ENCODE results near the gene RNF2. TPM values are rescaled to one million over a fixed set of nuclear protein-coding genes. Genes with fewer than 3 reads are reported as not detected.
A peak's percentile ranks its signal among the peaks of the same experiment; 100 is the strongest.
"Not testable (repeated sequence)": the region's sequence is repeated elsewhere in the genome, so short reads cannot be mapped to it uniquely, and the experiment has no call there.

The RNF2 gene
- total RNA-seq (19.3 TPM), polyA plus RNA-seq (9.8 TPM)
- long read RNA-seq, donor 1, partial matches to known transcripts, result 0 of 1 reads
- long read RNA-seq, donor 1, other reads (novel, unspliced or antisense), result 0 of 1 reads
- long read RNA-seq, donor 2, transcript RNF2-202 (7 exons, 3,606 nt), result major isoform, 7 of 7 reads
- long read RNA-seq, donor 2, partial matches to known transcripts, result 0 of 7 reads
- long read RNA-seq, donor 2, other reads (novel, unspliced or antisense), result 0 of 7 reads
- long read RNA-seq, donor 3, transcript RNF2-202 (7 exons, 3,606 nt), result major isoform, 6 of 6 reads
- long read RNA-seq, donor 3, partial matches to known transcripts, result 0 of 6 reads
- long read RNA-seq, donor 3, other reads (novel, unspliced or antisense), result 0 of 6 reads
- long read RNA-seq, donor 4, partial matches to known transcripts, result 0 of 4 reads
- long read RNA-seq, donor 4, other reads (novel, unspliced or antisense), result 0 of 4 reads
- long read RNA-seq, donor 5, transcript RNF2-202 (7 exons, 3,606 nt), result major isoform, 19 of 24 reads
- long read RNA-seq, donor 5, partial matches to known transcripts, result 5 of 24 reads
- long read RNA-seq, donor 5, other reads (novel, unspliced or antisense), result 0 of 24 reads
- long read RNA-seq, donor 6, partial matches to known transcripts, result 0 of 3 reads
- long read RNA-seq, donor 6, other reads (novel, unspliced or antisense), result 0 of 3 reads
- long read RNA-seq, donor 7, transcript RNF2-202 (7 exons, 3,606 nt), result major isoform, 10 of 24 reads
- long read RNA-seq, donor 7, partial matches to known transcripts, result 14 of 24 reads
- long read RNA-seq, donor 7, other reads (novel, unspliced or antisense), result 0 of 24 reads
- long read RNA-seq, donor 8, partial matches to known transcripts, result 0 of 2 reads
- long read RNA-seq, donor 8, other reads (novel, unspliced or antisense), result 0 of 2 reads
- long read RNA-seq, donor 9, transcript RNF2-202 (7 exons, 3,606 nt), result major isoform, 8 of 8 reads
- long read RNA-seq, donor 9, partial matches to known transcripts, result 0 of 8 reads
- long read RNA-seq, donor 9, other reads (novel, unspliced or antisense), result 0 of 8 reads
- long read RNA-seq, donor 10, partial matches to known transcripts, result 0 of 2 reads
- long read RNA-seq, donor 10, other reads (novel, unspliced or antisense), result 0 of 2 reads

DNA sequence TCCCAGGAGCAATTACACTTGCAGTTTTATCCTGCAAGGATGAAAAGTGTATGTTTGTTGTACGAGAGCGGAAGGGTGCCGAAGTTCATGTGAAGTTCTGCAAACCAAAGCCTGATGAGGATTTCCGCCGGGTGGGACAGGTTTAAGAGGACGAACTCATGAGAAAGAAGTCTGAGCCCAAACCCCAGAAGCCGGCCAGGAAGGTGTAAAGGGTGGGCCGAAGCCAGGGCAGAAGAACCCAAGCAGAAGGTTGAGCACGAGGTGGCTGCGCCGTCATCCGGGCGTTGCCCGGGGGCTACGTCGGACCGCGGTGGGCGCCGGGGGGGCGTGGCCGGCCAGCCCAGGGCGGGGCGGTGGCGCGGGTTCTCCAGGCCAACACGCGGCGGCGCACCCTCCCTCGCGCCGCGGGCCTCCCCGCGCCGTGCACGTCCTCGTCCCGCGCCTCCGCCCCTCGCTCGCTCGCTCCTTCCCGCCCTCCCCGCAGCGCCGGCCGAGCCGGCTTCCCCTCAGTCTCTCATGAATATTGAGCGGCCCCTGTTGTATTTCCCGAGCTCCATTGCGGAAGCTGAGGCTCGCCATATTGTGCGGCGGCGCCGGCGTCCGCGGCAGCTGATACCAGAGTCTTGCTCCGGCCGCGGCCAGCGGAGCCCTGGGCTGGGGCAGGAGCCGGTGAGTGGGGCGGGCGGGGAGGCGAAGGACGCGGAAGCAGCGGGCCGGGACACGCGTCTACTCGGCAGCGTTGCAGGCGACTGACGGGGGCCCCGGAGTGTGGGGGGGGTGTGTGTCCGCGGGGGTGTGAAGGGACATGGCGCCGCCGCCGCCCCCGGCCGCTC lies at the start of gene RNF2:
TSS of gene RNF2 (plus strand) at position 578 of the 833 bp plus-strand sequence. CDS start 41,996 bp downstream, outside the sequence.
- Histone ChIP-seq H3K4me1 (ENCODE audit: control insufficient read depth in 2 of 2, insufficient read depth in 2 of 2, low read length in 2 of 2) (peaks cover 0 to 2% of the 10 kb centered on the region in 2 donors), H3K27me3 (ENCODE audit: control insufficient read depth in 2 of 2, insufficient read depth in 1 of 2, low read length in 1 of 2) (no peaks in the 10 kb centered on the region), H3K9me3 (ENCODE audit: control insufficient read depth in 2 of 2, insufficient read depth in 1 of 2, low read length in 1 of 2) (no peaks in the 10 kb centered on the region), H3K4me3 (ENCODE audit: low read length in 2 of 2) (peak within 1 kb of the TSS; percentile 73 to 91), H3K27ac (ENCODE audit: low read depth in 1 of 2, low read length in 1 of 2) (peak within 1 kb of the TSS; percentile 49 to 74), H3K36me3 (ENCODE audit: control insufficient read depth in 2 of 2, insufficient read depth in 2 of 2, low read length in 1 of 2) (no peaks in the 10 kb centered on the region)
- 3% methylated on average over 89 of the region's 89 CpGs for WGBS
- DNase-seq (ENCODE audit: low read depth in 6 of 9, low spot score in 9 of 9), result peak; percentile 29 to 82 (median 56)

DNA sequence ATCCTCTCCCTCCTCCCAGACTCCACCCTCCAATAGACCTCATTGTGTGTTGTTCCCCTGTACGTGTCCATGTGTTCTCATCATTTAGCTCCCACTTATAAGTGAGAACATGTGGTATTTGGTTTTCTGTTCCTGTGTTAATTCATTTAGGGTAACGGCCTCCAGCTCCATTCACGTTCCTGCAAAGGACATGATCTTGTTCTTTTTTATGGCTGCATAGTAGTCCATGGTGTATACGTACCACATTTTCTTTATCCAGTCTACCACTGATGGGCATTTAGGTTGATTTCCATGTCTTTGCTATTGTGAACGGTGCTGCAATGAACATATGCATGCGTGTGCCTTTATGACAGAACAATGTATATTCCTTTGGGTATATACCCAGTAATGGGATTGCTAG lies 45.4 kb upstream of the RNF2 start:
- DNase-seq (ENCODE audit: low read depth in 6 of 9, low spot score in 9 of 9); H3K27ac ChIP-seq (ENCODE audit: low read depth in 1 of 2, low read length in 1 of 2); H3K9me3 ChIP-seq (ENCODE audit: control insufficient read depth in 2 of 2, insufficient read depth in 1 of 2, low read length in 1 of 2); H3K27me3 ChIP-seq (ENCODE audit: control insufficient read depth in 2 of 2, insufficient read depth in 1 of 2, low read length in 1 of 2); H3K4me1 ChIP-seq (ENCODE audit: control insufficient read depth in 2 of 2, insufficient read depth in 2 of 2, low read length in 2 of 2); H3K36me3 ChIP-seq (ENCODE audit: control insufficient read depth in 2 of 2, insufficient read depth in 2 of 2, low read length in 1 of 2); H3K4me3 ChIP-seq (ENCODE audit: low read length in 2 of 2): not testable (repeated sequence)
- 99% methylated on average over 6 of the region's 6 CpGs for WGBS

DNA sequence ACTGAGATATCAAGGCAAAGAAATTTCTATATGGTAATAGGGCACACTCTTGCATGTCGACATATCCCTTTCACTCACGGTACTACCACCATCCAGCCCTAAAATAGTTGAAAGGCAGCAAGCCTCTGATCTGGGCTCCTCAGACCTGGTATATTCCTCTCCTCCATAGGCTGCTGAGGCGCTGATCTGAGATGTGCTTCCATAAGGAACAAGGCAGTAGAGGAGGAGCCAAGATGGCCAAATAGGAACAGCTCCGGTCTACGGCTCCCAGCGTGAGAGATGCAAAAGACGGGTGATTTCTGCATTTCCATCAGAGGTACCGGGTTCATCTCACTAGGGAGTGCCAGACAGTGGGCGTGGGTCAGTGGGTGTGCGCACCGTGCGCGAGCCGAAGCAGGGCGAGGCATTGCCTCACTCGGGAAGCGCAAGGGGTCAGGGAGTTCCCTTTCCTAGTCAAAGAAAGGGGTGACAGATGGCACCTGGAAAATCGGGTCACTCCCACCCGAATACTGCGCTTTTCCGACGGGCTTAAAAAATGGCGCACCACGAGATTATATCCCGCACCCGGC lies 44.0 kb upstream of the RNF2 start:
- not testable (repeated sequence) for H3K9me3 ChIP-seq (ENCODE audit: control insufficient read depth in 2 of 2, insufficient read depth in 1 of 2, low read length in 1 of 2); H3K27me3 ChIP-seq (ENCODE audit: control insufficient read depth in 2 of 2, insufficient read depth in 1 of 2, low read length in 1 of 2); H3K27ac ChIP-seq (ENCODE audit: low read depth in 1 of 2, low read length in 1 of 2); H3K4me1 ChIP-seq (ENCODE audit: control insufficient read depth in 2 of 2, insufficient read depth in 2 of 2, low read length in 2 of 2); H3K4me3 ChIP-seq (ENCODE audit: low read length in 2 of 2); DNase-seq (ENCODE audit: low read depth in 6 of 9, low spot score in 9 of 9); H3K36me3 ChIP-seq (ENCODE audit: control insufficient read depth in 2 of 2, insufficient read depth in 2 of 2, low read length in 1 of 2)
- 92% methylated on average over 25 of the region's 26 CpGs for WGBS

DNA sequence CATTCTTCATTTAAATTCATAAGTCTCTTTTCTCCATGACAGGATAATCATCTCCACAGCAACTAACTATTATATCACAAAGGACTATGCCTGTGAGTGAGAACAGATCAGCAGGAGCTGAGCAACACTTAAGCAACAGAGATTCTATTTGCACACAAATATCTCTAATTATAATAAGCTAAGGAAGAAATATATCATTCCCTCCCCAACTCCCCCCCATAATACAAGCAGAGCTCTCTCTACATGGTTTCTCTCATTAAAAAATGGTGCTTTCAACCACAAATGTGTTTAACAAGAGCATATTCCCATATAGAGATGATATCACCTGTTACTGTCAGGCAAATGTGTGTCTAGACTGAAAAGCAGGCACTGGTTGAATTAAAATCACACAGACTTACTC lies 36.5 kb upstream of the RNF2 start:
- Histone ChIP-seq H3K27ac (ENCODE audit: low read depth in 1 of 2, low read length in 1 of 2) (no peak overlapping the region), H3K4me3 (ENCODE audit: low read length in 2 of 2) (no peak overlapping the region), H3K9me3 (ENCODE audit: control insufficient read depth in 2 of 2, insufficient read depth in 1 of 2, low read length in 1 of 2) (no peaks in the 10 kb centered on the region), H3K36me3 (ENCODE audit: control insufficient read depth in 2 of 2, insufficient read depth in 2 of 2, low read length in 1 of 2) (no peaks in the 10 kb centered on the region), H3K4me1 (ENCODE audit: control insufficient read depth in 2 of 2, insufficient read depth in 2 of 2, low read length in 2 of 2) (no peaks in the 10 kb centered on the region), H3K27me3 (ENCODE audit: control insufficient read depth in 2 of 2, insufficient read depth in 1 of 2, low read length in 1 of 2) (no peaks in the 10 kb centered on the region)
- no peak for DNase-seq (ENCODE audit: low read depth in 6 of 9, low spot score in 9 of 9)

DNA sequence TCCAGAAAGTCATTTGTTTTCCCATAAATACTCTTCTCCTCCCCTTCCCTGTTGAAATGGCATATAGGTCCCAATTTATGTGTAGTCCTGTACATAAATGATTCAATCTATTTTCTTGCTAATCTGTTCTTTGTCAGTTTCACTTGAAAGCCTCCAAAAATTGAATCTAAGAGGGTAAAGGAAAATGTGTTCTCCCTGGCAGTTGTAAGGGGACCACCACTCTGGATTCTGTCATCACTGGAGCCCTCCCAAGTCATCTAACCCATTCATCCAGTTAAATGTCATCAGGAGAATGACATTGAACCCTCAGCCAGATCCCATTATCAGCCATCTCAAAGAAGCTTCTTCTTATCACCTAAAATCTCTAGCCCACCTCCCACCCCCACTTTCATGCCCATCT lies 35.0 kb upstream of the RNF2 start:
- no peak for DNase-seq (ENCODE audit: low read depth in 6 of 9, low spot score in 9 of 9)

DNA sequence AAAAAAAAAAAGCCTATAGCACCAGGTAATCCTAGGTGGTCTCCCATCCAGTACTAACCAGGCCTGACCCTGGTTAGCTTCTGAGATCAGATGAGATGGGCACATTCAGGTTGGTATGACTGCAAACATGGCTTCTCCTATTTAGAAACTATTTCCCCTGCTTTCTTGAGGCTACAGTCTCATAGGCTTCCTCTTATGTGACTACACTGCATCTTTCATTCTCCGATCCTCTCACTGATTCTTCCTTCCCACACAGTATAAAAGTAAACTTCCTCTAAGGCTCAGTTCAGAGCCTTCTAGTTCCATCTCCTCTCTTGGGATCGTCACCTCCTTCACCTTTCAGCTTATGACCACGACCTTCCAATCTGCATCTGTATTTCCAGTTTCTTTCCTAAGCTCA lies 30.4 kb upstream of the RNF2 start:
- 94% methylated on average over 3 of the region's 3 CpGs for WGBS

More for the DNA sequence above, 35.0 kb upstream of the RNF2 start:
- no peak overlapping the region for H3K27ac ChIP-seq (ENCODE audit: low read depth in 1 of 2, low read length in 1 of 2)
- no peak overlapping the region for H3K4me3 ChIP-seq (ENCODE audit: low read length in 2 of 2)
- H3K27me3 ChIP-seq (ENCODE audit: control insufficient read depth in 2 of 2, insufficient read depth in 1 of 2, low read length in 1 of 2), result no peaks in the 10 kb centered on the region
- H3K36me3 ChIP-seq (ENCODE audit: control insufficient read depth in 2 of 2, insufficient read depth in 2 of 2, low read length in 1 of 2), result no peaks in the 10 kb centered on the region
- no peaks in the 10 kb centered on the region for H3K4me1 ChIP-seq (ENCODE audit: control insufficient read depth in 2 of 2, insufficient read depth in 2 of 2, low read length in 2 of 2)
- no peaks in the 10 kb centered on the region for H3K9me3 ChIP-seq (ENCODE audit: control insufficient read depth in 2 of 2, insufficient read depth in 1 of 2, low read length in 1 of 2)

DNA sequence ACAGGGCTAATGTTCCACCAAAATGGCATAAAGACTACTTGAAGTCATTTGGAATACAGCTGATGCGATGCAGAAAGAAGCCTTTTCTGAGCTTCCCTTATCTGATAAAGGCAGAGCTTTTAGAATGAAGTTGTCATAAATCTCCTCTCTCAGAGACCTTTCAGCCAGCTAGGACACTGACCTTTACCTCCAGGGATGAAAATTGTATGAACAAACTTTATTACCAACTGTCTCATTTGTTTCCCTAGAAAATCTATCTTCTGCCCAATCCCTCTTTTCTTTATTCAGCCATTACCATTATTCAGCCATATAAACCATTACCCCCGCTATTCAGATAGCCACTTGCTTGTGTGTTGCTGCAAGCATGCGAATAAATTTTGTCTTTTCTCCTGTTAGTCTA lies 29.7 kb upstream of the RNF2 start:
- H3K27me3 ChIP-seq (ENCODE audit: control insufficient read depth in 2 of 2, insufficient read depth in 1 of 2, low read length in 1 of 2), result no peaks in the 10 kb centered on the region
- no peaks in the 10 kb centered on the region for H3K9me3 ChIP-seq (ENCODE audit: control insufficient read depth in 2 of 2, insufficient read depth in 1 of 2, low read length in 1 of 2)
- no peak overlapping the region for H3K4me3 ChIP-seq (ENCODE audit: low read length in 2 of 2)
- no peaks in the 10 kb centered on the region for H3K4me1 ChIP-seq (ENCODE audit: control insufficient read depth in 2 of 2, insufficient read depth in 2 of 2, low read length in 2 of 2)
- WGBS, result over 99% methylated on average over 3 of the region's 3 CpGs
- H3K36me3 ChIP-seq (ENCODE audit: control insufficient read depth in 2 of 2, insufficient read depth in 2 of 2, low read length in 1 of 2), result no peaks in the 10 kb centered on the region
- no peak for DNase-seq (ENCODE audit: low read depth in 6 of 9, low spot score in 9 of 9)
- no peak overlapping the region for H3K27ac ChIP-seq (ENCODE audit: low read depth in 1 of 2, low read length in 1 of 2)

More for the DNA sequence above, 30.4 kb upstream of the RNF2 start:
- Histone ChIP-seq H3K27me3 (ENCODE audit: control insufficient read depth in 2 of 2, insufficient read depth in 1 of 2, low read length in 1 of 2) (no peaks in the 10 kb centered on the region), H3K36me3 (ENCODE audit: control insufficient read depth in 2 of 2, insufficient read depth in 2 of 2, low read length in 1 of 2) (no peaks in the 10 kb centered on the region), H3K4me1 (ENCODE audit: control insufficient read depth in 2 of 2, insufficient read depth in 2 of 2, low read length in 2 of 2) (no peaks in the 10 kb centered on the region), H3K9me3 (ENCODE audit: control insufficient read depth in 2 of 2, insufficient read depth in 1 of 2, low read length in 1 of 2) (no peaks in the 10 kb centered on the region), H3K27ac (ENCODE audit: low read depth in 1 of 2, low read length in 1 of 2) (no peak overlapping the region), H3K4me3 (ENCODE audit: low read length in 2 of 2) (no peak overlapping the region)
- DNase-seq (ENCODE audit: low read depth in 6 of 9, low spot score in 9 of 9), result no peak

DNA sequence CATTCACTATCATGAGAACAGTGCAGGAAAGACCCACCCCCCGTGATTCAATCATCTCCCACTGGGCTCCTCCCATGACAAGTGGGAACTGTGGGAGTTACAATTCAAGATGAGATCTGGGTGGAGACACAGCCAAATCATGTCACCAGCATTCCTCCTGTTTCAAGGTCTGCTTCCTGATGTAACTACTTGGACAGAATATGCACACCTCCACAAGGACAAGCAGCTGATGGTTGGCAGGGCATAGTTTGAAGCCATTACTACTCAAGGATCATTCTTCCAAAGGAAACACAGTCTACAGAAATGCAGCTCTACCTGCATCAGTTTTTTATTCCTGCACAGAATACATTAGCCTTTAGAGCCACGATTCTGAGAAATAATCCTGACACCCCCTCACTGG lies 28.5 kb upstream of the RNF2 start:
- no peak for DNase-seq (ENCODE audit: low read depth in 6 of 9, low spot score in 9 of 9)
- H3K36me3 ChIP-seq (ENCODE audit: control insufficient read depth in 2 of 2, insufficient read depth in 2 of 2, low read length in 1 of 2), result no peaks in the 10 kb centered on the region
- no peaks in the 10 kb centered on the region for H3K27me3 ChIP-seq (ENCODE audit: control insufficient read depth in 2 of 2, insufficient read depth in 1 of 2, low read length in 1 of 2)
- H3K4me1 ChIP-seq (ENCODE audit: control insufficient read depth in 2 of 2, insufficient read depth in 2 of 2, low read length in 2 of 2), result no peaks in the 10 kb centered on the region
- WGBS, result 93% methylated on average over 2 of the region's 2 CpGs
- no peak overlapping the region for H3K4me3 ChIP-seq (ENCODE audit: low read length in 2 of 2)
- H3K9me3 ChIP-seq (ENCODE audit: control insufficient read depth in 2 of 2, insufficient read depth in 1 of 2, low read length in 1 of 2), result no peaks in the 10 kb centered on the region
- H3K27ac ChIP-seq (ENCODE audit: low read depth in 1 of 2, low read length in 1 of 2), result no peak overlapping the region

Data from thymus (tissue), 14 donors.